Fibroblast of the aortic adventitia (primary cell): ENCODE results near the gene ZNF17. TPM values are rescaled to one million over a fixed set of nuclear protein-coding genes. Genes with fewer than 3 reads are reported as not detected.

Source experiments
- DNase-seq: peaks from one replicate; pipeline ENCODE4 v3.0.0-alpha.2; 2010; ENCODE audit warnings: low read depth
- H3K4me3 ChIP-seq: 2 replicates; pipeline ENCODE4 v1.5.1; 2011; ENCODE audit warnings: low read depth, mild to moderate bottlenecking, control low read depth, low read length, moderate library complexity
- CTCF ChIP-seq: IDR thresholded peaks from 2 replicates; pipeline ENCODE4 v1.5.1; 2011; ENCODE audit warnings: mild to moderate bottlenecking, low read length, control low read depth, inconsistent platforms; ENCODE audit not compliant: insufficient read depth
- total RNA-seq: library from RNA; depleted of rRNA; stranded (reverse); fragments of >200 nt; gene quantifications from 2 replicates; pipeline ENCODE4 v1.2.3, GENCODE V29; 2012; ENCODE audit warnings: low replicate concordance

ZNF17 gene
- total RNA-seq, 1 donor, result 11.7 TPM

- no peak for DNase-seq
- TF ChIP-seq CTCF, result no peak
- no peak overlapping the region for H3K4me3 ChIP-seq
Measured at GRCh38 chr19:57376151-57376550, 34.8 kb upstream of the ZNF17 start.

DNA sequence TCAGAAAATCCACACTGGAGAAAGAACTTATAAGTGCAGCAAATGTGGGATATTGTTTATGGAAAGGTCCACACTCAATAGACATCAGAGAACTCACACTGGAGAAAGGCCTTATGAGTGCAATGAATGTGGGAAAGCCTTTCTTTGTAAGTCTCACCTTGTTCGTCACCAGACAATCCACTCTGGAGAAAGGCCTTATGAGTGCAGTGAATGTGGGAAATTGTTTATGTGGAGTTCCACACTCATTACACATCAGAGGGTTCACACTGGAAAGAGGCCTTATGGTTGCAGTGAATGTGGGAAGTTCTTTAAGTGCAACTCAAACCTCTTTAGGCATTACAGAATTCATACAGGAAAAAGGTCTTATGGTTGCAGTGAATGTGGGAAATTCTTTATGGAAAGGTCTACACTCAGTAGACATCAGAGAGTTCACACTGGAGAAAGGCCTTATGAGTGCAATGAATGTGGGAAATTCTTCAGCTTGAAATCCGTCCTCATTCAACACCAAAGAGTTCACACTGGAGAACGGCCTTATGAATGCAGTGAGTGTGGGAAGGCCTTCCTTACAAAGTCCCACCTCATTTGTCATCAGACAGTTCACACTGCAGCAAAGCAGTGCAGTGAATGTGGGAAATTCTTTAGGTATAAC lies 33.3 kb upstream of the ZNF17 start:
- no peak for TF ChIP-seq CTCF
- DNase-seq, result no peak
- H3K4me3 ChIP-seq, result no peak overlapping the region

GRCh38 chr19:57380923-57381322 lies 30.0 kb upstream of the ZNF17 start:
- no peak for TF ChIP-seq CTCF
- DNase-seq, result no peak
- no peak overlapping the region for H3K4me3 ChIP-seq

DNA sequence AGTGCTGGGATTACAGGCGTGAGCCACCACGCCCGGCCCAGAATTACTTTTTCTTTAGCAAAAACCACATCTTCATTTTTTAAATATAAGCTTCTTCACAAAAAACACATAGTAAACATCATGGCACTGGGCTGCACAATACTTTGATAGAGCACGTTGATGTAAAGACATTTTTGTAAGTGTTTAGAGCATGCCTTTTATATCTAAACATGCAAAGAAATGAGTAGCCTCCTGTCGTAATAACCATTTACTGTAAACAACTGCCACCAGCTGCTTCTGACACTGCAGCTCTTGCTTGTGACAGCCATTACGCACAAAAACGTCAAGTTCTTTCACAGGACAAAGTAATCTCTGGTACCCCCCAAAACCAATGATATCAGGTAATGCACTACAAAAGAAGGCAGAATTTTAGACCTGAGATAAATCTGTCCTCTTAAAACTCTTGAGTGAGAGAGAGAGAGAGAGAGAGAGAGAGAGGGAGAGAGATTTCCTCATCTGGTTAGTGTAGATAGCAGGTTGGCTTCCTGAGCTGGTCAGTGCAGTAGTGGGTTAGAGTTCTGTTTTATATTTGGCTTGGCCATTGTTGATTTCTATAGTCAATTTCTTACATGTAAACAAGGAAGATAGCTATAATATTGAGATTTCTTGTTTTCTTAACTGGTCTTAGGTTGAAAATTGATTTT lies 28.0 kb upstream of the ZNF17 start:
- no peak for DNase-seq
- H3K4me3 ChIP-seq, result no peak overlapping the region
- TF ChIP-seq CTCF, result no peak

GRCh38 chr19:57389194-57389729 lies 21.7 kb upstream of the ZNF17 start:
- no peak for TF ChIP-seq CTCF
- no peak for DNase-seq
- peak overlapping the region; percentile 62 for H3K4me3 ChIP-seq

DNA sequence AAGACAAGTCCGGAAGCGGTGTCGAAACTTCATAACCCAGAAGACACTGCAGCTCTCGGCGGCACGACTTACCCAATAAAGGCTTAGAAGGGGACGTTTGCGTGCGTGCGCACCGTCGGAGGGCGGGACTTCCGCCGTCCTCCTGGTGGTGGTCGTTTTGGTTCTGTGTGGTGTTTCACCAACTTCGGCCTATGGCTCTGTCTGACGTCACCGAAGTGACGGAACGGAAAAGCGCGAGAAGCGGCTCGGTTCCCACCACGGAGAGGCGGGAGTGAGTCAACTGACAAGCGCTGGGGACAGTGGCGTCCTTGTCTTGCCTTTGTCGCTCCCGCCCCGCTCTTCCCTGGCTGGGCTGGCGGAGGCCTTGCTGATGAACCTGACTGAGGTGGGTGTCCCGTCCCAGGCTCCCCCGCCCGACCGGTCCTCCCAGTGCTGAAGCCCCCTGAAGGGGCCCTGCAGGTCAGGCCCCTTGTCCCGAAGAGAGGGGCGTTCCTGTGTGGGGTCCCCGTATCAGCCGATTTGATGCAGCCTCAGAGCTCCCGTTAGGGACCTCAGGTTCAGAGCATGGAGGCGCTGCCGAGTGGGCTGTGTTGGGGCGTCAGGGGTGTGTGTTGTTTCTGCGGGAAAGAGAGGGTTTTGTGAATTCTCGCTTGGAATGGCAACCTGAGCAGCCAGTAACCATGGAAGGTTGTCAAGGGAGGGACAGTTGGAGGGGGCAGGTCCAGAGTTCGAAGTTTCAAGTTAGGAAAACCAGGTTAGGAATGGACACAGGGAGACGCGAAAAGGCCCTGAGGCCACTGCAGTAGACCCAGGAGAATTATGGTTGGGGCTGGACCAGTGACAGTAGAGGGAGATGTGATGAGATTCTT lies 21.0 kb upstream of the ZNF17 start, which contains the start of gene ZNF548:
ZNF548 (plus strand) TSS at position 125 of the 869 bp plus-strand sequence; CDS start at position 371, 246 bp downstream.
- peak within 1 kb of the TSS; percentile 94 for H3K4me3 ChIP-seq
- TF ChIP-seq CTCF, result peak; percentile 25
- peak; percentile 99 for DNase-seq
